Activated effector memory CD4-positive, alpha-beta T cell treated with anti-CD3 and anti-CD28 coated beads, Interleukin-2, amount 50 U/mL, for 16 hours (primary cell): ENCODE data around the gene RAET1G.
"Not testable (repeated sequence)": the region's sequence is repeated elsewhere in the genome, so short reads cannot be mapped to it uniquely, and the experiment has no call there.

Experiments used
- DNase-seq: peaks from one replicate; pipeline ENCODE4 v3.0.0-alpha.2; 2020

The RAET1G gene

DNA sequence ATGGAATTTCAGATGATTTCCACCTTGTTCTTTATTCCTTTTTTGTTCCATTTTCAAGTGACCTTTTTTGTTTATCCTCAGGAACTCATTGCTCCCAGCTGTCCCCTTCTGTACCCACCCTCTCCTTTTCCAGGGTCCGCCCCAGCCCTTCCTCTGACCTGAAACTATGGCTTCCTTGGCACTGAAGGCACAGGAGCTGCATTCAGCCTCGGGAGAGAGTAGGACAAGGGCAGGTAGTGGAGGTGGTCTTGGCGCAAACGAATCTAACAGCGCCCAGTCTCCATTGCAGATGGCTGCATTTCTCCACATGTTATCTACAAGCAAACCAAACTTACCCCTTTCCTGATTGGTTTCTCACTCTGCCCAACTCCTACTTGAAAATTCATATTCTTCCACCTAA lies 10.1 kb upstream of the RAET1G start:
- peak; percentile 37 for DNase-seq

DNA sequence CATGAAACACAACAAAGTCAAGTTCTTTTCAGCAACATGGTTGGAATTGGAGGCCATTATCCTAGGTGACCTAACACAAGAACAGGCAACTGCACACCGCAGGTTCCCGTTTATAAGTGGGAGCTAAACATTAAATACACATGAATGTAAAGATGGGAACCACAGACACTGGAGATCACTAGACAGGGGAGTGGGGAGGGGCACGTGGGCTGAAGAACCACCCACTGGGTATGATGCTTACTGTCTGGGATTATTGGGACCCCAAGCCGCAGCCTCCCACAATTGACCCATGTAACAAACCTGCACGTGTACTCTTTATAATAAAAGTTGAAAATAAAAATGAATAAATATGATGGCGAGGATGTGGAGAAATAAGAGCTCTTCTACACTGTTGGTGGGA lies 8.6 kb upstream of the RAET1G start:
- DNase-seq, result no peak

DNA sequence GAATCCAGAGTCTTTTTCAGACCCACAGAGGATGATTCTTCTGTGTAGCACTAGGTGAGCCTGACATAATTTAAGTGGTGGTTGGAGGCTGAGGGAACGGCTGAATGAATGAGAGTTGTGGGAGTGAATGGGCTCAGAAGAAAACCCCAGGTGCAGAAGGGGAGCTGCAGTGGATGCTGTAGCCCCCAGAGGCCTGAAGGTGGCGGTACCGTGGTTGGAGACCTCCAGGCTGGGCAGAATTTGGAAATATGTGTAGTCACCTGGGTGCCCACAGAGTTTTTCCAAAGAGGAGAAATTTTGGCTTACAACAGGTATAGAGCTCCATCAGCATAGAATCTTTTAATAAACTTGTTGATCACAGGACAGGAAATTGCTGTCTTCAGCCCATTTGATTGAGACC lies 6.5 kb upstream of the RAET1G start:
- peak; percentile 64 for DNase-seq

DNA sequence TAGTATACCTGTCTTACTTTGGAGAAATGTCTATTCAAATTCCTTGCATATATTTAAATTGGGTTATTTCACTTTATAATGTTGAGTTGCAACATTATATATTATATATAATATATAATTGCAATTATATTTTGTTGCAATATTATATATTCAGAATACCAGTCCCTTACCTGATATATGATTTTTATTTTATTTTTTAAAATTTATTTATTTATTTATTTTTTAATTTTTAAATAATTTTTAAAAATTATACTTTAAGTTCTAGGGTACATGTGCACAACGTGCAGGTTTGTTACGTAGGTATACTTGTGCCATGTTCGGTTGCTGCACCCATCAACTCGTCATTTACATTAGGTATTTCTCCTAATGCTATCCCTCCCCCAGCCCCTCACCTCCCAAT lies 4.1 kb upstream of the RAET1G start:
- DNase-seq, result not testable (repeated sequence)

DNA sequence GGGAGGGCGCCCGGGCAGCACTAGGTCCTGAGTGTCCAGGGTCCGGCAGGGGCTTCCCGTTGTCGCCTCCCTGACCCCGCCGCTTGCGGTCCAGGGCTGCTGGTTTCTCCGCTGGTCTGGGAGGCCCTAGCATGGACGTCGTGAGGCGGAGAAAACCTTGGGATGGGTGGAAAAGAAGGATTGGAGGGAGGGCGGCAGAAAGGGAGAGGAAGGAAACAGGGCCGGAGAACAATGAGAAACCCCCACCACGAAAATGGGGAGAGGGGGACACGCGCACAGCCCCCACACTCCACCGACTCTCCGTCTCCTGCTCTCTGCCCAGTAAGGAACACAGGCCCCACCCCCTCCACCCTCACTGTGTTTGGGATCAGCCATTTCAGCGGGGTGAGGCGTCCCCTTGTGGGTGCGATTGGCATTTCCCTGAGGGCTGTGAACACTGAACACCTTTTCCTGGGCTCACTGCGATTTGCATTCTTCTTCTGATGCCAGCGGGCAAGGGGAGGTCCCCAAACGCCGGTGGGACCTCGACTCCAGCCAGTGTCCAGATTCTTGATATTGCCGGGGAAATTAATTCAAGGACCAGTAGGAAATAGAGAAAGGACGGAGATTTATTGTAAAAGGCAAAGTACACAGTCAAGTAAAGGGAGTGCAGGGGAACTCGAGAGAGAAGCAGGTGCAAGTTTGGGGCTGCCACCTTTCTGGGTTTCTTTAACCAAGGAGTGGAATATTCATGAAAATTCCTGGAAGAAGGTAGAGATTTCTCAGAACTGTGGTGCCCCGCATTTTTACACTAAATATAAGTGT lies 3.3 kb upstream of the RAET1G start:
- DNase-seq, result peak; percentile 90

DNA sequence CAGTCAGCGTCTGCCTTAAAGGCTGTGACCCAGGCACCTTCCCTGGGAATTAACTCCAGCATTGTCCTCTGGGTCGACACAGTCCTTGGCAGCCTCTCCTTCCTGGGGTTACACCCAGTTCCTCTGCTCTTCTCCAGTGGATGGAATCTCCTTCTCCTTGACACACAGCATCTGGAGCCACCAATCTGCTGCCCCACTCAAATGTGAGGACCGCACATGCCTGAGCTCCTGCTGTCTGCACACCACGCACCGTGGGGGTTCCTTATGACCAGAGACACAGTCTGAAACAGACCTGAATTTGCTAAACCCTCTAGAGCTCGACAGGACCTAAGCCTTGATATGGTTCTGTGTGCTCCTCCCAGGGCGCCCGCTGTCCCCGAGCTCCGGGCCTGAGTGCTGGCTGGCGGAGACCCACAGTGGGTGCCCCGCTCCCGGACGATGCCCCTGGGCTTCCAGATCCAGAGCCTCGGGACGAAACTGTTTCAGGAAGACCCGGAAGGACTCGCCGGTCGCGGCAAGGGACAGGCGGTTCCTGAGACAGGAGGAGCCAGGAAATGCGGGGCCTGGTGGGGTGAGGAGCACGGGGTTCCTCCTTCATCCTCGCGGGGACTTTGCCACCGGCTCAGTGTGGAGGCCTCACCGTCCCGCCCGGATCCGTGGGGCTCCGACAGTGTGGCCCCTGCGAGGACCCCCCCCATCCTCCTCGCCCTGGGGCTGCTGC lies 2.5 kb upstream of the RAET1G start:
- peak; percentile 60 for DNase-seq

DNA sequence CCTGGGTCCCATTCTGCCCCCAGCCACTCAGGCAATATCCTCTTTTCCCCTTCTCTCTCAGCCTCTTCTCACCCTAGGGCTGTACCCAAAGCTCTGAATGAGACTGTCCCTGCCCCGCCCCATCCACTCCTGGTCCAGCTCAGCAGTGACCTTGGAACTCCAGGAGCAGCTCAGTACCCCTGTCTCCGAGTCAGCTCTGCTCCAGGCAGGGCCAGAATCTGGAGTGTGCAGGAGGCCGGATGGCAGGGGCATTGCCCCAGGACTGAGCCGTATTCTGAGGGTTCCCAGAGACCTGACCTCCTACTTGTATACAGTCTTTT lies 2.0 kb upstream of the RAET1G start:
- DNase-seq, result peak; percentile 55

DNA sequence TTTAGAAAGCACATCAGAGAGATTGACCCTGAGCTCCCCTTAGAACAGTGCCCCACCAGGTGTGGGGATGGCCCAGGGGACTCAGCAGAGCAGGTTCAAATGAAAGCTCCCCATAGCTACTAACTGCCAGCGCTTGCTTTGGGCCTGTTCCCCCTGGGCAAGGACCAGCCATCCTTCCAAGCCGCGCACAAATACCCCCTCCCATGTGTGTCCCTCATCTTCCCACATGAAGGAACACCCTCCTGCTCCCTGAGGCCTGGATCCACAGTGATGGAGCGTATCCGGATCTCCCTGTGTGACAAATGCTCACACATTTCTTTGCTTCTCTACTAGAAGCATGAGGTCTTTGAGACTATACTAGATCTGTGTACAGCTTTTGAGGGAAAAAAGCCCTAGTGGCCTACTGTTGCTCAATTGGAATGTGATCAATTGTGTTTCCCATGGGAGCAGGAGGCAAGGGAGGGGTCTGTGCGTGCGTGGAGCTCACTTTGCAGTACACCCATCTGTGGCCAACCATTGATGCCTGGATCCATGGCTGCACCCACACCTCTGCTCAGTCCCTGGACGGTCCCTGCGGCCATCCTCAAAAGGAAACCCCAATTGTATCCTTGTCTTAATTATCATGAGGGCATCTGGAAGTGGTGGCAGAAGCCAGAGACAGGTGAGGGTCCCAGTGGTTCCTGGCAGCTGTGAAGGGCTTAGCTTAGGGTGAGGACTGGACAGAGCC lies 1.4 kb upstream of the RAET1G start:
- DNase-seq, result peak; percentile 17

DNA sequence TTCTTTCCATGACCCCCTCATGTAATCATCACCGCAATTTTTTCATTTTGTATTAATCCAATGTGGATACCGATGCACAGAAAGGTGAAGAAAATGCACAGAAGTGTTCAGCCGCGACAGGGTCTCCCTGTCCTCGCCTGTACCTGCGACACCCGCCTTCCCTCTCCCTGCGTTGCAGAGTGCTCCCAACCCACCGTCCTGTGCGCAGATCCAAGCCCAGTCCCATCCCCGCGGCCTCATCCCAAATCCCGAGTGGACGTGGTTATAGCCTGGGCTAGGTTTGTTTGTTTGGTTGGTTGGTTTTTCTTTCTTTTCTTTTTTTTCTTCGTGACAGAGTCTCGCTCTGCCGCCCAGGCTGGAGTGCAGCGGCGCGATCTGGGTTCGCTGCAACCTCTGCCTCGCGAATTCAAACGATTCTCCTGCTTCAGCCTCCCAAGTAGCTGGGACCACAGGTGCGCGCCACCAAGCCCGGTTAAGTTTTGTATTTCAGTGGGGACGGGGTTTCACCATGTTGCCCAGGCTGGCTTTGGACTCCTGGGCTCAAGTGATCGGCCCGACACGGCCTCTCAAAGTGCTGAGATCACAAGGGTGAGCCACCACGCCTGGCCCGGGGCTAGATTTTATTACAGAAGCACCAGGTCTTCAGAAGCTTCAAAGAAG lies 536 bp upstream of the RAET1G start:
- no peak for DNase-seq

DNA sequence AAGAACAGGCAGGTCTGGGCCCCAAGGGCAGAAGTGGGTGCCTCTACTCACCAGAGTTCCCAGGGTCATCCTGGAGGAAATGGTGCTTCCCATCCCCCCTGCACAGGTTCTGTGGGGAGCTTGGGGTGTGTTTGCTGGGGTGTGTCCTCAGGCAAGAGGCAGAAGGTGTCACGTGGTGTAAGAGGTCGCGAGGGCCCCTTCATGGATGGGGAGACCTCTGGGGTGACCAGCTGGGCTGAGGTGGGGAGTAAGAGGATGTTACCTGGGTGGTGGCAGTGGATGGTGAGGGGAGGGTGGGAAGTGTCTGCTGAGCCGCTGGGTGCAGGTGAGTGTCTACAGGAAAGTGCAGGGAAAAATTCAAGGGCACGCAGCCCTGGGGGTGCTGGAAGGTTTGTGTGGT lies 830 bp downstream of the RAET1G start:
- DNase-seq, result not testable (repeated sequence)

DNA sequence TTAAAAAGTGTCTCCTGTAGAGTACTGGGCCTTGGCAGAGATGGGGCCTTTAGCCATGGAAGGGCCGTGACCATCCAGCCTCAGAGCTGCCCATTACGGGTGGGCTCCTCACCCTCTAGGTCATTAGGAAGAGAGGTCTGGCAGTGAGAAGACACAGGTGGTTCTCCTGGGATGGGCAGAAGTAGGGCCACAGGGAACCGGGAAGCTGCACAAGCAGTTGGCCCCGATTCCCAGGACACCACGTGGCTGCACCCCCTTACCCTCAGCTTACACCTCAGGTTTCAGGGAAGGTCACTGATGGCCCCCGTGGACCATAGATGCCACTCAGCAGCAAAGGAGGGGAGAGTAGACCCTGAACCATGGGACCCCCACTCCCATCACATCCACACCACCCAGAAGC lies 1.6 kb downstream of the RAET1G start:
- no peak for DNase-seq

DNA sequence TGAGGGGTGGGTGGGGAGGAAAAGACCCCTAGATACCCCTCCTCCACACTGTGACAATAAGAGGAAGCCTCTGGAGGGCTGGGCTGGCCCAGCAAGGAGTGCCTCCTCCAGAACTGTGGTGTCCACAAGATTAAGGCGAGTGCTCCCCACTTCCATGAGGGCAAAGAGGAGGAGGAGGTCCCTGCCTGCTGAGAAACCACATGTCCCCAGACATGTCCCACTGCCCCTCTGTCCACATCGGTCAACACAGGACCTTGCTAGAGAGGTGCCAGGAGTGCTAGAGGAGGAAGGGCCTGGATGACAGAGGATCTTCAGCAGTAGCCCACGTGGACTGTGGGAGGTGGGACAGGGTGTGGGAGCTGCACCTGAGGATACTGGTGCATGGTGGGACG lies 3.1 kb downstream of the RAET1G start:
- no peak for DNase-seq

DNA sequence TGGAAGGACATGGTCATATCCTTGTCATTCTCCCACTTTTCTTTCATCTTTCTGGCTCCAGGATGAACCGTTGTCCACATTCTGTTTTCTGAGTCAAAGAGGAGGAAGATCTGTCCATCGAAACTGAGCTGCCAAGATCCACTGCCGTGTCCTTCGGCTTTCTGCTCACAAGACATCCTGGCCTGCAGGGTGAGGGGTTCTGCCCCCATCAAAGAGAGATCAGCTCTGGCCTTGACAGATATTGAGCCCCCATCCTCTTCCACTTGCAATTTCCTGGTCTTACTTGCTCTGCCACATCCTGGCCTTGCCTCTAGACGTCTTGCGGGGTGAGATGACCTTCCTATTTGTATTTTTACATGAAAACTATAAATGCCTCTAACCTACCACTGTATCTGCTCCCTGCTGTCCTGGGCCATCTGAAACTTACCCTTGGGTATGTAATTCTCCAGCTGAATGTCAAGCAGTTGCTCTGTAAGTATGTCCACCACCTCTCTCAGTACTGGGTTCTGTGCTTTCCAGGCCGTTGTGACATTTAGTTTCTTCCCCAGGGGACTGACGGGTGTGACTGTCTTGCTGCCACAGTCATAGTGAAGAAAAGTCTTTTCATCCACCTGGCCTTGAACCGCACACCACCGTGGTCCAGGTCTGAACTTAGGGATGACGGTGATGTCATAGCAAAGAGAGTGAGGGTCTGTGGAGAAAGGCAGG lies 3.6 kb downstream of the RAET1G start:
- DNase-seq, result not testable (repeated sequence)

DNA sequence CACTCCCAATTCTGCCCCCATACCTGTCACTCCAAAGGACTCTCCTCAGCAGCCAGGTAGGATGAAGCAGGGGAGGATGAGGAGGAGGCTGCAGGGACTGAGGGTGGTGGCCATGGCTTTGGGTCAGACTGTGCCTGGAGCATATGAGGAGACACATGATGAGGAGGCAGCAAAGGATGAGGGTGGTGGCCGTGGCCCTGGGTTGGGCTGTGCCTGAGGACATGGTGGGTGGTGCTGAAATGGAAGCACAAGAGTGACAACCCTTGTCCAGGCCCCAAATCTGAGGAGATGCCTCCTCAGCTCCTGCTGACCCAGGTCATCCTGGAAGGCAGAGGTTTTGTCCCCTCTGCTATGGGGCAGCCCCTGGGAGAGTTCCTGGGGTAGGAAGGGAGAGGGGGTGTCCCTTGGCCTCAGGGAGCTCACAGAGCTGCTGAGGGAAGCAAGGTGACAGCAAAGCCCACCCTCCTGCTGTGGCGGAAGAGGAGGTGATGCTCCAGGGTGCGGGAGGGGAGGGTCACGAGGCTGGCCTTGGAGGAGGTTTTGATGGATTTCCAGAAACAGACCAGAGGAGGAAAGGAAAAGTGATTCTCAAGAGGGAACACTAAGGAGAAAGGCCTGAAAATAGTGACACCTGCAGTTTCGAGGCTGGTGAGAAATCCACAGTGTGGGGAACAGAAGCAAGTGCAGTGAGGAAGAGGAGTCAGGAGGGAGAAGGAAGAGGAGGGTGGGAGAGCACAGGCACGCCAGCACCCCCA lies 4.6 kb downstream of the RAET1G start:
- DNase-seq, result no peak

DNA sequence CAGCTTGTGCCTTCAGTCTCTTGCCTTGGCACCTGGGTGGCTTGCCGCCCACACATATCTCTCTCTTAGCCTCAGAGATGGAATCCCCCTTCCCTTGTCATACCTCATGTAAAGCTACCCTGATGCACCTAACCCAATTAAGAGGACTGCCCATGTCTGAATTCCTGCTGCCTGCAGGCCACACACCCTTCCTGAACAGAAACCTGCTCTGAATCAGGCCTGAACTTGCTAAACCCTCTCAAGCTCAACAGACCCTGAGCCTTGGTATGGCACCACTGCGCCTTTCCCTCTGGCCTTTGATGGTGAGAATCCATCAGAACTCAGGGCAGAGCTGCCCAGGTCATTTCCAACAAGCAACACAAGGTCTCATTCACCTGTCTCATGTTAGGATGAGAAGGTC lies 5.2 kb downstream of the RAET1G start:
- no peak for DNase-seq

DNA sequence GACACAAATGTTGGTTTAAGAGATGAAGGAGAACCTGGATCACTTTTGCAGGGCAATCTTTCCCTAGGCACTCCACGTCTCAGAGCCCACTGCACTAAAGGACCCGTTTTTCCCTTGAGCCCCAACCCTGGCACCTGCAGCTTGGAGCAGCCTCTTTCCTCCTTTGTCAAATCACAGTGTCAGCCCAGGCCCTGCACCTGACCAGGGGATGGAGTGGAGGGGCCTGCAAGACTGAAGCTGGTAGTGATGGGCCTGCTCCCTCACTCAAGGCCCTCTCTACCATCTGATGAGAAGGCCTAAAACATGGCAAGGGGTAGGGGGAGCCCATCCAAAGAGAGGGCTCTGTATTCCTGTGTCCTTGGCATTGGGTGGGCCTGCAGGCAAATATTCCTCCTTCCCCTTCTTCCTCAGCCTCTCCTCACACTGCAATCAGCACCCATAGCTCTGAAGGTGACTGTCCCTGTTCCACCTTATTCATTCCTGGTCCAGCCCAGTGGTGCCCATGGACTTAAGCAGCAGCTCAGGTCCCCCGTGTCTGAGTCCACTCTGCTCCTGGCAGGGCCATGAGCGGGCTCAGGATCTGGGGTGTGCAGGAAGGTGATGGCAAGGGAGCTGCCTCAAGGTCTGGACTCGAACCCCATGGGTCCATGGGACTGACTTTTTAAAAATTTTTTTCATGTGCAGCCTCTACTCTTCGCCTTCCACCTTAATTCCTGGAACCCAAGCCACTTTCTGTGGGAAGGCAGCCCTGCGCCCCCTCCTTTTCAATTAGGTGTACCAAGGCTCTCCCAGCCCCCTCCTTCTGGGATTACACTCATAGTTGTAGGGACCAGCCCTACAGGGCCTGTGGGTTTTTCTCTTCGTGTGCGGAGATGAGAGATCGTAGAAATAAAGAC lies 6.7 kb downstream of the RAET1G start:
- DNase-seq, result no peak

DNA sequence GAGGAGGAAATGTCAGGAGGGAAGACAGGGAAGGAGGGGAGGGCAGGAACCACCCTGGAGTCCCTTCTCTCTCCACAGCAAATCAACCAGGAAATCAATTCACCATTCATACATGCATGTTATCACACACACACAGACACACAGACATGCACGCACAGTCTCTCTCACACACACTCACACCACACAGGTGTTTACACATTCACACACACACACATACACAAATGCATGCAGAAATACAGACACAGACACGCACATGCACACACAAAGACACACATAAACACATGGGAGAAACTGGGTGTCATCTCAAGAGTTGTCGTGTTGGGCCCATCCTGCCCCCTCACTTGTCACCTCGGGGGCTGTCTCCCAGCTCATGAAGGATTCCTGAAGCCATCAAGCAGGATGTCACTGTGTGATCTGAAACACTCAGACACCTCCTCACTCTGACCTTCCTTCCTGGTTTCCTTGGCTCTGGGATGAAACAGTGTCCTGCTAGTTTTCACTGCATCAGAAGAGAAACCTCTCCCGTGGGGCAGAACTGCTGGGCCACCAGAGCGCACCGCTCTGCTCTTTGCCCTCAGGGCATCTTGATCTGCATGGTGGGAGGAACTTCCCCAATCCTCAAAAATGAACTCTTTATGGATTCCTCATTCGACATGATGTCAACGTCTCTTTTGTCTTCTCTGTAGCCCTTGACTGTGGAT lies 9.2 kb downstream of the RAET1G start:
- no peak for DNase-seq

DNA sequence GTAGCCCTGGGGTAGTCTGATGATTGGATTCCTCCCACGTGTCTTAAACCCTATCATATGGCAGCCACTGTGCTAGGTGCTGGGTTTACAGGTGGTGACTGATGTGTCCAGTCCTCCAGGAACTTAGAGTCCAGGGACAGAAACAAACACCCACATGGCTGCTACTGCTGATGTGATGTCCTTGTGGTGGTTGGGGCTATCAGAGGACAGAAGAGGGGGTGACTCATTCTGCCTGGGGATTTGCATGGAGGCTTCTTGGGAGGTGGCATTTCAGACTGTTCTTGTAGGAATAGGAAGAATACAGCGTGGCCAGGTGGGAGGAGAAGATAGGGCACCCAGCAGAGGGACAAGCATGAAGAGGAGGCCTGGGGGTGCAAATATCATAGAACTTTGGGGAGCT lies 9.8 kb downstream of the RAET1G start:
- no peak for DNase-seq

DNA sequence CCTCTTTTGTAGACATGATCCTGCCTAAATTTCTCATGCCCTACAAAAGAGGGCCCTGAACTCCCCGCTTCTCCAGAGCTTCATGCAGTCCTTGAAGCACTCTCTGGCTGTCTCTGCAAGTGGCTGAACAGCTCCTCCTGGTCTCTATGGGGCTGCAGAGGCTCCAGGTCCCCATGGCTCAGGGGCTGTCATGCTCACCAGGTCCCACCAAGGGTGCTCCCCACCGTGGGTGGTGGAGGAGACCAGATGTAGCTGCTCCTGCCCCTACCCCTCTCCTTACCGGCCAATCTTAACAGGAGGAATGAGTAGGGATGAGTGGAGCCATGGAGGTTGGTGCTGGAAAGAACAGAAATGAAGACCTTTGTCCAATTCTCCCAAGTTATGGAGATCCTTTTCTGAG lies 10.2 kb downstream of the RAET1G start:
- DNase-seq, result not testable (repeated sequence)

DNA sequence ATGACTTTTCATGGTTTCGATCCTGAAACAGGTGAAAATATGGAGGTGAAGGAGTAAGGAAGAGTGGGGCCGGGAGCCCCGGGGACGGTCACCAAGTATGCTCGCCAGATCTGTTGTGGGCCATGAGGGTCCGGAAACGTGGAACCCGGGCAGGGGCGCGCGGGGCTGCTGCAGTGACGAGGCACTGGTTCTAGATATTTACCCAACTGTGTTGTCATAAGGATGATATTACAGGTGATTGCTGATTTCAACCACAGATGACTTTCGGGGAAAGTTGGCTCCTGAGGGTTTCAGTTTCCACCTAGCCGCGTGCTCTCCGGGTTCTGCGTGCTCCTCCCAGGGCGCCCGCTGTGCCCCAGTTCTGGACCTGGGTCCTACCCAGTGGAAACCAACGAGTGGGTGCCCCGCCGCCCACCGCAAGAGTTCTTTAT lies 12.2 kb downstream of the RAET1G start:
- DNase-seq, result no peak
